Endothelial cell of umbilical vein (primary cell): ENCODE results near the gene KCNQ5. TPM values are rescaled to one million over a fixed set of nuclear protein-coding genes. Genes with fewer than 3 reads are reported as not detected.
"Not testable (repeated sequence)": the region's sequence is repeated elsewhere in the genome, so short reads cannot be mapped to it uniquely, and the experiment has no call there.

Experiments
- BruUV-seq: library from RNA; stranded (reverse); fragments of 400-500 nt; replicated peaks from 2 replicates; lab custom pipeline; 2021; lab: Mats Ljungman, UMichigan
- CTCF ChIA-PET: fragments of 300-600, 350-600 bp; sonication (Branson Sonifier 250); formaldehyde crosslinking; loops from one replicate; lab custom pipeline; 2021; ENCODE audit warnings: antibody characterized with exemption, inconsistent platforms; lab: Charles Lee
- POLR2A ChIA-PET: fragments of 300-600, 350-600 bp; sonication (Branson Sonifier 250); formaldehyde crosslinking; loops from one replicate; lab custom pipeline; 2021; ENCODE audit warnings: antibody characterized with exemption, inconsistent platforms; lab: Charles Lee
- DNase-seq: peaks from one replicate; pipeline ENCODE4 v3.0.0-alpha.2; 2011; ENCODE audit warnings: low read depth, low spot score
- FAIRE-seq: peaks from 2 replicates; lab custom pipeline; 2011; peaks lifted over from hg19 to GRCh38; lab: Jason Lieb, UNC
- H2AFZ ChIP-seq: 2 replicates; pipeline ENCODE4 v1.6.0; 2012; ENCODE audit warnings: low read depth, low read length, control low read depth, inconsistent platforms
- H3K27ac ChIP-seq: 2 replicates; pipeline ENCODE4 v1.5.1; 2011; ENCODE audit warnings: low read depth, mild to moderate bottlenecking, control low read depth, low read length, moderate library complexity; ENCODE audit not compliant: insufficient read depth
- H3K27me3 ChIP-seq, 2 experiments: 2 replicates each; pipeline versions ENCODE4 v1.6.0 to v1.6.1; 2011; ENCODE audit warnings: low read length in 2 of 2, mixed read lengths in 1 of 2; ENCODE audit not compliant: control insufficient read depth in 2 of 2, insufficient read depth in 2 of 2
- H3K36me3 ChIP-seq, 2 experiments: 2 replicates in 1 of 2; 3 replicates in 1 of 2; pipeline ENCODE4 v1.5.1; 2011; ENCODE audit warnings: low read length in 2 of 2, mild to moderate bottlenecking in 1 of 2, moderate library complexity in 1 of 2; ENCODE audit not compliant: control insufficient read depth in 2 of 2, insufficient read depth in 2 of 2; ENCODE audit errors: extremely low read depth in 1 of 2
- H3K4me1 ChIP-seq: 3 replicates; pipeline ENCODE4 v1.5.1; 2011; ENCODE audit warnings: mild to moderate bottlenecking, low read length; ENCODE audit not compliant: control insufficient read depth, insufficient read depth; ENCODE audit errors: extremely low read depth
- H3K4me2 ChIP-seq: 2 replicates; pipeline ENCODE4 v1.6.1; 2011; ENCODE audit warnings: low read length, control low read depth, mixed read lengths; ENCODE audit not compliant: insufficient read depth
- H3K4me3 ChIP-seq, 3 experiments: fragments of 200-600 bp in 1 of 3; sonication (generic), shearing (Covaris generic) in 1 of 3; replicated peaks in 1 of 3; 2 replicates each; pipeline ENCODE4 v1.5.1; 2011 to 2016; ENCODE audit warnings: control low read depth in 3 of 3, low read length in 3 of 3, mild to moderate bottlenecking in 2 of 3, inconsistent platforms in 1 of 3, low read depth in 1 of 3, moderate library complexity in 1 of 3; ENCODE audit not compliant: insufficient read depth in 1 of 3
- H3K79me2 ChIP-seq: 2 replicates; pipeline ENCODE4 v1.6.0; 2012; ENCODE audit warnings: low read length, inconsistent platforms; ENCODE audit not compliant: control insufficient read depth, insufficient read depth
- H3K9ac ChIP-seq: replicated peaks from 2 replicates; pipeline ENCODE3; 2011; ENCODE audit warnings: low read length, control low read depth; ENCODE audit not compliant: insufficient read depth; ENCODE audit errors: extremely low read depth
- H3K9me1 ChIP-seq: replicated peaks from 3 replicates; pipeline ENCODE4 v1.6.0; 2011; ENCODE audit warnings: mild to moderate bottlenecking, low read length; ENCODE audit not compliant: control insufficient read depth, insufficient read depth; ENCODE audit errors: extremely low read depth
- H3K9me3 ChIP-seq: replicated peaks from 2 replicates; pipeline ENCODE4 v1.5.1; 2012; ENCODE audit warnings: low read length, inconsistent platforms; ENCODE audit not compliant: control insufficient read depth, insufficient read depth
- H4K20me1 ChIP-seq: replicated peaks from 2 replicates; pipeline ENCODE3; 2011; ENCODE audit warnings: mild to moderate bottlenecking, low read length; ENCODE audit not compliant: control insufficient read depth, insufficient read depth; ENCODE audit errors: extremely low read depth
- CTCF ChIP-seq, 2 donors: IDR thresholded peaks; 1 replicate in 1 of 2; 2 replicates in 1 of 2; pipeline ENCODE4 v1.5.1; 2011; ENCODE audit warnings: low read length in 2 of 2, mild to moderate bottlenecking in 2 of 2, moderate library complexity in 2 of 2, control low read depth in 1 of 2, inconsistent platforms in 1 of 2, low read depth in 1 of 2; ENCODE audit not compliant: insufficient read depth in 1 of 2; ENCODE audit errors: extremely low read depth in 1 of 2
- EZH2 ChIP-seq: IDR thresholded peaks from 2 replicates; pipeline ENCODE4 v1.6.1; 2012; ENCODE audit warnings: borderline replicate concordance, low read depth, mild to moderate bottlenecking, moderate library complexity, low read length, inconsistent platforms; ENCODE audit not compliant: severe bottlenecking
- FOS ChIP-seq: IDR thresholded peaks from 2 replicates; pipeline ENCODE4 v1.6.1; 2011; ENCODE audit warnings: mild to moderate bottlenecking, low read length, moderate library complexity, borderline replicate concordance; ENCODE audit not compliant: insufficient read depth
- GATA2 ChIP-seq: IDR thresholded peaks from 2 replicates; pipeline ENCODE4 v1.7.0; 2011; ENCODE audit warnings: low read depth, mild to moderate bottlenecking, moderate library complexity, mixed read lengths, low read length; ENCODE audit not compliant: insufficient read length, insufficient read depth
- JUN ChIP-seq: IDR thresholded peaks from 2 replicates; pipeline ENCODE4 v1.6.1; 2011; ENCODE audit warnings: borderline replicate concordance, low read depth; ENCODE audit not compliant: insufficient read length, insufficient read depth
- MAX ChIP-seq: IDR thresholded peaks from 2 replicates; pipeline ENCODE4 v1.6.1; 2011; ENCODE audit not compliant: insufficient read depth, insufficient read length
- MYC ChIP-seq: IDR thresholded peaks from one replicate; pipeline ENCODE4 v1.6.1; 2011; ENCODE audit warnings: mild to moderate bottlenecking, low read depth, low read length
- POLR2A ChIP-seq: IDR thresholded peaks from 2 replicates; pipeline ENCODE4 v1.6.1; 2012; ENCODE audit warnings: low read depth, mild to moderate bottlenecking, control low read depth, low read length
- POLR2AphosphoS5 ChIP-seq: IDR thresholded peaks from 2 replicates; pipeline ENCODE4 v1.6.1; 2012; ENCODE audit warnings: low read depth, mild to moderate bottlenecking, control low read depth, low read length, moderate library complexity; ENCODE audit not compliant: insufficient read depth
- dilution Hi-C: fragments of 300-500 bp; cut with MboI; formaldehyde crosslinking; loops from one replicate; pipeline ENCODE4 v1.15.0; 2019; ENCODE audit warnings: low sequenced_read_pairs; ENCODE audit not compliant: extremely low pct_ligation_motif_present
- intact Hi-C: fragments of 100-400 bp; cut with micrococcal nuclease; formaldehyde crosslinking; loops from one replicate; pipeline ENCODE4 v1.10.0; 2022
- polyA plus RNA-seq, 4 experiments: library from polyadenylated mRNA; depleted of rRNA in 3 of 4; stranded (reverse) in 3 of 4; unstranded in 1 of 4; fragments of >200 nt; gene quantifications; 2 replicates each; pipeline versions ENCODE4 v1.2.1 to v1.2.3, GENCODE V29; 2011 to 2012; ENCODE audit warnings: missing spikeins in 1 of 4
- total RNA-seq: library from RNA; stranded (reverse); gene quantifications from 2 replicates; pipeline ENCODE4 v1.2.3, GENCODE V29; 2021

Gene KCNQ5
- total and polyA plus RNA-seq, 2 donors (not counting 3 experiments of a cell fraction or from before 2014, with no cell fraction given): 0.22 TPM; not detected in 1

- TF ChIP-seq CTCF (IDR thresholded peaks at IDR 0.05; ENCODE audit: extremely low read depth in 1 of 2, insufficient read depth in 1 of 2, low read depth in 1 of 2, low read length in 2 of 2): no peak
- no peak for TF ChIP-seq POLR2AphosphoS5
- TF ChIP-seq MAX: no peak
- no peak for TF ChIP-seq EZH2
- no peak for TF ChIP-seq POLR2A
- no peak for TF ChIP-seq GATA2
- TF ChIP-seq MYC: no peak
- TF ChIP-seq FOS: no peak
- TF ChIP-seq JUN: no peak
- H3K9me3 ChIP-seq: no peaks in the 10 kb centered on the region
- dilution Hi-C loops: no loop called here
- CTCF ChIA-PET: interaction anchor here (1.0 kb wide), 1 partner anchor 9 kb away, joined by 3 read pairs; no protein-coding TSS in a partner anchor
- H3K4me1 ChIP-seq: no peaks in the 10 kb centered on the region
- H3K27me3 ChIP-seq: peaks cover 2 to 10% of the 10 kb centered on the region in 2 experiments
- H3K36me3 ChIP-seq: no peaks in the 10 kb centered on the region
- H4K20me1 ChIP-seq: no peaks in the 10 kb centered on the region
- no peaks in the 10 kb centered on the region for H3K79me2 ChIP-seq
- BruUV-seq: no TSS peak
- no peak overlapping the region for H3K9ac ChIP-seq
- H3K4me2 ChIP-seq: no peak overlapping the region
- H3K27ac ChIP-seq: no peak overlapping the region
- H2AFZ ChIP-seq: no peak overlapping the region
- H3K4me3 ChIP-seq: no peak overlapping the region
- no peak for FAIRE-seq
- no peak for DNase-seq
- POLR2A ChIA-PET: no interaction called here
- intact Hi-C loops: no loop called here
- no peaks in the 10 kb centered on the region for H3K9me1 ChIP-seq
Observed at GRCh38 chr6:72894091-72894490, 272.2 kb downstream of the KCNQ5 start.

GRCh38 chr6:72898313-72898712, 276.4 kb downstream of the KCNQ5 start:
- POLR2A ChIA-PET, H4K20me1 ChIP-seq, FAIRE-seq, H3K79me2 ChIP-seq, H3K9me3 ChIP-seq, intact Hi-C loops, dilution Hi-C loops, CTCF ChIA-PET, DNase-seq, H3K4me3 ChIP-seq, H3K36me3 ChIP-seq, BruUV-seq, H2AFZ ChIP-seq, H3K9me1 ChIP-seq, H3K4me2 ChIP-seq, H3K4me1 ChIP-seq, H3K27ac ChIP-seq, H3K9ac ChIP-seq, H3K27me3 ChIP-seq: not testable (repeated sequence)
